ENCODE data around the gene SLC45A2. TPM values are rescaled to one million over a fixed set of nuclear protein-coding genes. Genes with fewer than 3 reads are reported as not detected.

SLC45A2 gene
- total RNA-seq, 6 donors from 2014 or later = 0.76 TPM; not detected in 5

- peaks cover 0 to 26% (median 13%) of the 10 kb centered on the region in 4 donors for H3K27me3 ChIP-seq
- ATAC-seq (ENCODE audit: low FRiP score in 2 of 2) (no peak), DNase-seq (no peak)
- H3K4me1 ChIP-seq = peaks cover 7 to 12% (median 10%) of the 10 kb centered on the region in 4 donors
- no peaks in the 10 kb centered on the region for H3K36me3 ChIP-seq
- no peaks in the 10 kb centered on the region for H3K9me3 ChIP-seq
- no peak for TF ChIP-seq EP300 (IDR thresholded peaks at IDR 0.05)
- TF ChIP-seq POLR2AphosphoS5 (IDR thresholded peaks at IDR 0.05) = no peak
- no peak for TF ChIP-seq CTCF (IDR thresholded peaks at IDR 0.05)
- TF ChIP-seq POLR2A (IDR thresholded peaks at IDR 0.05) = no peak
- no peak overlapping the region for H3K4me3 ChIP-seq
- 81 to 90% methylated on average over 5 of the region's 5 CpGs for WGBS, 2 donors
- H3K27ac ChIP-seq = no peak overlapping the region
Observed at GRCh38 chr5:33941090-33941489, 43.4 kb downstream of the SLC45A2 start.

GRCh38 chr5:33939556-33940262, 44.8 kb downstream of the SLC45A2 start:
- 65 to 69% methylated on average over 8 of the region's 8 CpGs for WGBS, 2 donors
- H3K9me3 ChIP-seq = no peaks in the 10 kb centered on the region
- ATAC-seq (ENCODE audit: low FRiP score in 2 of 2) (no peak), DNase-seq (no peak)
- peaks cover 12 to 18% (median 13%) of the 10 kb centered on the region in 4 donors for H3K4me1 ChIP-seq
- no peak overlapping the region for H3K27ac ChIP-seq
- TF ChIP-seq CTCF (IDR thresholded peaks at IDR 0.05) (no peak), POLR2A (IDR thresholded peaks at IDR 0.05) (no peak), EP300 (IDR thresholded peaks at IDR 0.05) (no peak), POLR2AphosphoS5 (IDR thresholded peaks at IDR 0.05) (no peak)
- no peak overlapping the region for H3K4me3 ChIP-seq
- no peaks in the 10 kb centered on the region for H3K36me3 ChIP-seq
- peaks cover 0 to 26% (median 15%) of the 10 kb centered on the region in 4 donors for H3K27me3 ChIP-seq

- peak in 1 of 2 donors; percentile 45 for DNase-seq
Observed at GRCh38 chr5:33938881-33939280, 45.6 kb downstream of the SLC45A2 start.

GRCh38 chr5:33938507-33938796, 46.0 kb downstream of the SLC45A2 start:
- TF ChIP-seq POLR2A (IDR thresholded peaks at IDR 0.05) (no peak), EP300 (IDR thresholded peaks at IDR 0.05) (no peak), CTCF (IDR thresholded peaks at IDR 0.05) (no peak), POLR2AphosphoS5 (IDR thresholded peaks at IDR 0.05) (no peak)
- no peaks in the 10 kb centered on the region for H3K9me3 ChIP-seq
- peaks cover 0 to 26% (median 15%) of the 10 kb centered on the region in 4 donors for H3K27me3 ChIP-seq
- peaks cover 12 to 18% (median 13%) of the 10 kb centered on the region in 4 donors for H3K4me1 ChIP-seq
- no peak overlapping the region for H3K27ac ChIP-seq
- no peaks in the 10 kb centered on the region for H3K36me3 ChIP-seq
- ATAC-seq (ENCODE audit: low FRiP score in 2 of 2) (no peak), DNase-seq (peak in 1 of 2 donors; percentile 3)
- WGBS, 2 donors = 30 to 46% methylated on average over 14 of the region's 14 CpGs
- H3K4me3 ChIP-seq = no peak overlapping the region

More at GRCh38 chr5:33938881-33939280, 45.6 kb downstream of the SLC45A2 start:
- H3K27ac ChIP-seq = no peak overlapping the region
- no peaks in the 10 kb centered on the region for H3K9me3 ChIP-seq
- no peaks in the 10 kb centered on the region for H3K36me3 ChIP-seq
- 10 to 41% methylated on average over 11 to 15 of the region's 15 CpGs for WGBS, 2 donors
- peaks cover 0 to 26% (median 15%) of the 10 kb centered on the region in 4 donors for H3K27me3 ChIP-seq
- H3K4me3 ChIP-seq = no peak overlapping the region
- TF ChIP-seq POLR2A (IDR thresholded peaks at IDR 0.05) (no peak), CTCF (IDR thresholded peaks at IDR 0.05) (no peak), EP300 (IDR thresholded peaks at IDR 0.05) (no peak), POLR2AphosphoS5 (IDR thresholded peaks at IDR 0.05) (no peak)
- ATAC-seq (ENCODE audit: low FRiP score in 2 of 2) = no peak
- peaks cover 12 to 18% (median 13%) of the 10 kb centered on the region in 4 donors for H3K4me1 ChIP-seq
